ENCODE measurements around the gene CBL. TPM values are rescaled to one million over a fixed set of nuclear protein-coding genes. Genes with fewer than 3 reads are reported as not detected.

CBL gene
- total RNA-seq, 2 experiments from 2014 or later, result 27.0 to 27.5 TPM

GRCh38 chr11:119317592-119318239 lies 111.6 kb downstream of the CBL start:
- intact Hi-C loops (cut with micrococcal nuclease), result no loop called here
- Mint-ChIP-seq H3K36me3 (ENCODE audit: low read depth) (no peaks in the 10 kb centered on the region), H3K27ac (no peak overlapping the region), H3K9me3 (no peaks in the 10 kb centered on the region), H3K4me1 (ENCODE audit: low read depth) (peaks cover 26% of the 10 kb centered on the region), H3K4me3 (no peak overlapping the region), H3K27me3 (peaks cover 15% of the 10 kb centered on the region)
- ATAC-seq, result no peak
- TF ChIP-seq CTCF (IDR thresholded peaks at IDR 0.05), result no peak
- ChIA-PET POLR2A (interaction anchor here (0.6 to 1.9 kb wide), 4 partner anchors 8 to 16 kb away, joined by 3 to 8 read pairs (median 5); partner anchors contain the start of gene RNF26), CTCF (interaction anchor here (0.6 to 11.4 kb wide), 5 partner anchors 9 to 112 kb away, joined by 3 to 201 read pairs (median 5); partner anchors contain the start of genes CBL and RNF26)
- DNase-seq, result no peak

GRCh38 chr11:119318240-119319135 lies 112.3 kb downstream of the CBL start:
- peak; percentile 9 for ATAC-seq
- H3K4me1 Mint-ChIP-seq (ENCODE audit: low read depth), result peaks cover 26% of the 10 kb centered on the region
- intact Hi-C loops (cut with micrococcal nuclease), result no loop called here

GRCh38 chr11:119319136-119319699 lies 113.1 kb downstream of the CBL start:
- H3K4me1 Mint-ChIP-seq (ENCODE audit: low read depth), result peaks cover 26% of the 10 kb centered on the region
- H3K27me3 Mint-ChIP-seq, result peaks cover 15% of the 10 kb centered on the region
- H3K4me3 Mint-ChIP-seq, result no peak overlapping the region
- DNase-seq (no peak), ATAC-seq (no peak)
- intact Hi-C loops (cut with micrococcal nuclease), result no loop called here
- H3K9me3 Mint-ChIP-seq, result no peaks in the 10 kb centered on the region
- ChIA-PET POLR2A (interaction anchor here (0.9 to 1.5 kb wide), 4 partner anchors 9 to 18 kb away, joined by 3 to 4 read pairs (median 4); partner anchors contain the start of gene RNF26), CTCF (interaction anchor here (1.4 to 11.4 kb wide), 4 partner anchors 9 to 113 kb away, joined by 3 to 201 read pairs (median 4); partner anchors contain the start of genes CBL and RNF26)
- no peak for TF ChIP-seq CTCF (IDR thresholded peaks at IDR 0.05)
- no peak overlapping the region for H3K27ac Mint-ChIP-seq
- no peaks in the 10 kb centered on the region for H3K36me3 Mint-ChIP-seq (ENCODE audit: low read depth)

More at GRCh38 chr11:119318240-119319135, 112.3 kb downstream of the CBL start:
- Mint-ChIP-seq H3K4me3 (no peak overlapping the region), H3K36me3 (ENCODE audit: low read depth) (no peaks in the 10 kb centered on the region), H3K27me3 (peaks cover 15% of the 10 kb centered on the region), H3K9me3 (no peaks in the 10 kb centered on the region), H3K27ac (no peak overlapping the region)
- ChIA-PET POLR2A (interaction anchor here (0.9 to 1.9 kb wide), 5 partner anchors 9 to 16 kb away, joined by 3 to 8 read pairs (median 4); partner anchors contain the start of gene RNF26), CTCF (interaction anchor here (1.0 to 11.4 kb wide), 5 partner anchors 8 to 112 kb away, joined by 3 to 201 read pairs (median 5); partner anchors contain the start of genes CBL and RNF26)
- peak; percentile 69 for DNase-seq
- TF ChIP-seq CTCF (IDR thresholded peaks at IDR 0.05), result no peak

- Mint-ChIP-seq H3K4me1 (ENCODE audit: low read depth) (peaks cover 25% of the 10 kb centered on the region), H3K36me3 (ENCODE audit: low read depth) (no peaks in the 10 kb centered on the region), H3K27me3 (peaks cover 15% of the 10 kb centered on the region), H3K4me3 (peak overlapping the region; percentile 32), H3K27ac (no peak overlapping the region), H3K9me3 (no peaks in the 10 kb centered on the region)
- CTCF ChIA-PET, result interaction anchor here (1.4 to 11.4 kb wide), 3 partner anchors 10 to 15 kb away, joined by 3 to 201 read pairs (median 4); partner anchors contain the start of gene RNF26
- POLR2A ChIA-PET, result interaction anchor here (1.0 to 2.1 kb wide), 4 partner anchors 10 to 225 kb away, joined by 3 to 9 read pairs (median 5); partner anchors contain the start of gene RNF26
- no peak for DNase-seq
- ATAC-seq, result no peak
- intact Hi-C loops (cut with micrococcal nuclease), result loop anchor here (2.0 to 10.0 kb wide), 2 partner anchors 49 to 115 kb away; partner anchors contain the start of gene CBL
- TF ChIP-seq CTCF (IDR thresholded peaks at IDR 0.05), result no peak
Measured at GRCh38 chr11:119319700-119320239, 113.6 kb downstream of the CBL start.
